Measurements from ENCODE around the gene COL5A3. TPM values are rescaled to one million over a fixed set of nuclear protein-coding genes. Genes with fewer than 3 reads are reported as not detected.

COL5A3 gene
- total and polyA plus RNA-seq, 2 of the 13 experiments (the other 11 are each of a cell fraction or from before 2014, with no cell fraction given), result 0.02 TPM; not detected in 1

DNA sequence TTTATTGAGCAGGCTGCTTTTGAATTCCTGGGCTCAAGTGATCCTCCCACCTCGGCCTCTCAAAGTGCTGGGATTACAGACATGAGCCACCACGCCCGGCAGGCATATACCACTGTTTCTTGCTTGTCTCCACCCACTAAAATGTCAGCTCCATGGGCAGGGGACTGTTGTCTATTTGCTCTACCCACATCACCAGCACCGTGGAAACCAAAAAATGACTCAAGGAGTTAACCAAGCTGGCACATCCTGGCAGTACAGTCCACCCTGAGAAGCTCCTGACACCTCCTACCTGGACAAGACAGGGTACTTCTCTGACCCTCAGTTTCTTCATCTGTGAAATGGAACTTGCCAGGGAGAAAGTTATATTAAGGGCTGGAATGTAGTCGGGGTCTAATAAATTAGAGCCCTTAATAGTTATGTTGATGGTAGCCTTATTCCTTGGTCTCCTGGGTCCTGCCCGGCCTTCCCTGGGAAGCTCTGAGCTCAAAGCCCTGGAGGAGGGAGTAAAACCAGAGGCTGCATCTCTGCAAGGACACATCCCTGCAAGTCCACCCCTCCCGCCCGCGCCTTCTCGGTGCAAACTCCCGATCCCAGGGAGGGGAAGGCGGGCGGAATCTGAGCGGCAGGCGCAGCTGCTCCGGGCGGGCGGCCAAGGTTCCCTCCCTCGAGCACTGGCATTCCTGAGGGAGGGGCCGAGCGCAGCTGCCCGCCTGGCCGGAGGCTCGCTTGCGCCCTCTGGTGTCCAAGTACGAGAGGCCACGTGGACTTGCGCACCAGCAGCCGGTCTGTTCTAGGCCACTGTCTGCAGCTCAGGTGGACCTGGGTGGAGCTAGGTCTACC is 17.1 kb upstream of the COL5A3 start (continued):
- TF ChIP-seq TSC22D2 (CRISPR knock-in tag; IDR thresholded peaks at IDR 0.05; ENCODE audit: borderline replicate concordance) (peak; percentile 82; the same call in 1 of the 2 replicates), JDP2 (CRISPR knock-in tag; IDR thresholded peaks at IDR 0.05; ENCODE audit: borderline replicate concordance) (no peak), HIVEP1 (CRISPR knock-in tag; IDR thresholded peaks at IDR 0.05) (peak; percentile 68; the same call in 1 of the 2 replicates), KDM5B (CRISPR knock-in tag; IDR thresholded peaks at IDR 0.05; ENCODE audit: borderline replicate concordance) (peak; percentile 90), ZNF264 (CRISPR knock-in tag; IDR thresholded peaks at IDR 0.05) (0 out of 2 replicates have a peak, but pooled peaks have one; percentile 65), SALL1 (CRISPR knock-in tag; IDR thresholded peaks at IDR 0.05) (peak; percentile 94), FOXC1 (CRISPR knock-in tag; IDR thresholded peaks at IDR 0.05; ENCODE audit: borderline replicate concordance) (peak; percentile 83), ZNF761 (CRISPR knock-in tag; conservative IDR thresholded peaks at IDR 0.05) (no peak), ZNF235 (CRISPR knock-in tag; IDR thresholded peaks at IDR 0.05; ENCODE audit: borderline replicate concordance) (peak; percentile 44; the same call in 1 of the 2 replicates), ZNF317 (CRISPR knock-in tag; IDR thresholded peaks at IDR 0.05) (peak; percentile 77), HOXA5 (CRISPR knock-in tag; IDR thresholded peaks at IDR 0.05) (peak; percentile 28; the same call in 1 of the 2 replicates), SOX5 (CRISPR knock-in tag; IDR thresholded peaks at IDR 0.05; ENCODE audit: borderline replicate concordance) (peak; percentile 70; the same call in 1 of the 2 replicates), ZNF441 (CRISPR knock-in tag; IDR thresholded peaks at IDR 0.05; ENCODE audit: borderline replicate concordance) (peak; percentile 82; the same call in 1 of the 2 replicates), POGZ (CRISPR knock-in tag; IDR thresholded peaks at IDR 0.05) (peak; percentile 79), ZZZ3 (CRISPR knock-in tag; IDR thresholded peaks at IDR 0.05; ENCODE audit: borderline replicate concordance) (no peak), ZNF350 (CRISPR knock-in tag; IDR thresholded peaks at IDR 0.05; ENCODE audit: borderline replicate concordance, low read depth) (peak; percentile 89), FOSL1 (CRISPR knock-in tag; IDR thresholded peaks at IDR 0.05; ENCODE audit: borderline replicate concordance) (no peak), SOX6 (IDR thresholded peaks at IDR 0.05) (no peak), SOX6 (CRISPR knock-in tag; IDR thresholded peaks at IDR 0.05) (peak; percentile 84), ZNF558 (CRISPR knock-in tag; IDR thresholded peaks at IDR 0.05; ENCODE audit: borderline replicate concordance) (no peak), ZNF619 (CRISPR knock-in tag; IDR thresholded peaks at IDR 0.05) (peak; percentile 99), ZNF468 (CRISPR knock-in tag; IDR thresholded peaks at IDR 0.05) (no peak)
- TF ChIP-seq, protein P1, sequence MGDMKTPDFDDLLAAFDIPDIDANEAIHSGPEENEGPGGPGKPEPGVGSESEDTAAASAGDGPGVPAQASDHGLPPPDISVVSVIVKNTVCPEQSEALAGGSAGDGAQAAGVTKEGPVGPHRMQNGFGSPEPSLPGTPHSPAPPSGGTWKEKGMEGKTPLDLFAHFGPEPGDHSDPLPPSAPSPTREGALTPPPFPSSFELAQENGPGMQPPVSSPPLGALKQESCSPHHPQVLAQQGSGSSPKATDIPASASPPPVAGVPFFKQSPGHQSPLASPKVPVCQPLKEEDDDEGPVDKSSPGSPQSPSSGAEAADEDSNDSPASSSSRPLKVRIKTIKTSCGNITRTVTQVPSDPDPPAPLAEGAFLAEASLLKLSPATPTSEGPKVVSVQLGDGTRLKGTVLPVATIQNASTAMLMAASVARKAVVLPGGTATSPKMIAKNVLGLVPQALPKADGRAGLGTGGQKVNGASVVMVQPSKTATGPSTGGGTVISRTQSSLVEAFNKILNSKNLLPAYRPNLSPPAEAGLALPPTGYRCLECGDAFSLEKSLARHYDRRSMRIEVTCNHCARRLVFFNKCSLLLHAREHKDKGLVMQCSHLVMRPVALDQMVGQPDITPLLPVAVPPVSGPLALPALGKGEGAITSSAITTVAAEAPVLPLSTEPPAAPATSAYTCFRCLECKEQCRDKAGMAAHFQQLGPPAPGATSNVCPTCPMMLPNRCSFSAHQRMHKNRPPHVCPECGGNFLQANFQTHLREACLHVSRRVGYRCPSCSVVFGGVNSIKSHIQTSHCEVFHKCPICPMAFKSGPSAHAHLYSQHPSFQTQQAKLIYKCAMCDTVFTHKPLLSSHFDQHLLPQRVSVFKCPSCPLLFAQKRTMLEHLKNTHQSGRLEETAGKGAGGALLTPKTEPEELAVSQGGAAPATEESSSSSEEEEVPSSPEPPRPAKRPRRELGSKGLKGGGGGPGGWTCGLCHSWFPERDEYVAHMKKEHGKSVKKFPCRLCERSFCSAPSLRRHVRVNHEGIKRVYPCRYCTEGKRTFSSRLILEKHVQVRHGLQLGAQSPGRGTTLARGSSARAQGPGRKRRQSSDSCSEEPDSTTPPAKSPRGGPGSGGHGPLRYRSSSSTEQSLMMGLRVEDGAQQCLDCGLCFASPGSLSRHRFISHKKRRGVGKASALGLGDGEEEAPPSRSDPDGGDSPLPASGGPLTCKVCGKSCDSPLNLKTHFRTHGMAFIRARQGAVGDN (CRISPR knock-in tag; IDR thresholded peaks at IDR 0.05), result peak; percentile 80
- TF ChIP-seq, protein P2, sequence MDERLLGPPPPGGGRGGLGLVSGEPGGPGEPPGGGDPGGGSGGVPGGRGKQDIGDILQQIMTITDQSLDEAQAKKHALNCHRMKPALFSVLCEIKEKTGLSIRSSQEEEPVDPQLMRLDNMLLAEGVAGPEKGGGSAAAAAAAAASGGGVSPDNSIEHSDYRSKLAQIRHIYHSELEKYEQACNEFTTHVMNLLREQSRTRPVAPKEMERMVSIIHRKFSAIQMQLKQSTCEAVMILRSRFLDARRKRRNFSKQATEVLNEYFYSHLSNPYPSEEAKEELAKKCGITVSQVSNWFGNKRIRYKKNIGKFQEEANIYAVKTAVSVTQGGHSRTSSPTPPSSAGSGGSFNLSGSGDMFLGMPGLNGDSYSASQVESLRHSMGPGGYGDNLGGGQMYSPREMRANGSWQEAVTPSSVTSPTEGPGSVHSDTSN (CRISPR knock-in tag; IDR thresholded peaks at IDR 0.05), result peak; percentile 39; the same call in 1 of the 2 replicates
- TF ChIP-seq, protein P3, sequence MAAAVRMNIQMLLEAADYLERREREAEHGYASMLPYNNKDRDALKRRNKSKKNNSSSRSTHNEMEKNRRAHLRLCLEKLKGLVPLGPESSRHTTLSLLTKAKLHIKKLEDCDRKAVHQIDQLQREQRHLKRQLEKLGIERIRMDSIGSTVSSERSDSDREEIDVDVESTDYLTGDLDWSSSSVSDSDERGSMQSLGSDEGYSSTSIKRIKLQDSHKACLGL (CRISPR knock-in tag; IDR thresholded peaks at IDR 0.05), result peak; percentile 87
